IMR-90 (cell line): ENCODE results near the gene PAAF1. TPM values are rescaled to one million over a fixed set of nuclear protein-coding genes. Genes with fewer than 3 reads are reported as not detected.

Source experiments
- ATAC-seq: fragments of 200-7000 bp; cut with Tn5 transposase; 2 replicates; pipeline ENCODE4 v1.9.1; 2020; ENCODE audit warnings: low read depth, mild to moderate bottlenecking, moderate library complexity
- BruUV-seq: library from RNA; stranded (reverse); fragments of 400-500 nt; replicated peaks from 2 replicates; lab custom pipeline; 2021; lab: Mats Ljungman, UMichigan
- CTCF ChIA-PET: fragments of 300-600 bp; formaldehyde crosslinking; extraction: SDS; loops from one replicate; lab custom pipeline; 2021; ENCODE audit warnings: antibody characterized with exemption; lab: Yijun Ruan, JAX
- POLR2A ChIA-PET: fragments of 300-600 bp; sonication (Branson Sonifier 250); formaldehyde crosslinking; loops from one replicate; lab custom pipeline; 2022; ENCODE audit warnings: antibody characterized with exemption; ENCODE audit not compliant: unreplicated experiment; lab: Charles Lee
- DNase-seq: peaks from one replicate; pipeline ENCODE4 v3.0.0; 2013
- H2AFZ ChIP-seq: replicated peaks from 2 replicates; pipeline ENCODE3; 2013; ENCODE audit warnings: low read length, mild to moderate bottlenecking; ENCODE audit not compliant: poor library complexity
- H2AK5ac ChIP-seq: 2 replicates; pipeline ENCODE4 v1.6.1; 2013; ENCODE audit warnings: low read depth, low read length, inconsistent platforms
- H2AK9ac ChIP-seq: replicated peaks from 2 replicates; pipeline ENCODE3; 2013; ENCODE audit warnings: mild to moderate bottlenecking, low read depth, low read length, moderate library complexity; ENCODE audit not compliant: poor library complexity
- H2BK120ac ChIP-seq: 2 replicates; pipeline ENCODE4 v1.6.1; 2013; ENCODE audit warnings: low read depth, low read length, inconsistent platforms
- H2BK15ac ChIP-seq: 3 replicates; pipeline ENCODE4 v1.6.1; 2013; ENCODE audit warnings: low read depth, low read length, inconsistent platforms
- H2BK20ac ChIP-seq: 2 replicates; pipeline ENCODE4 v1.6.1; 2013; ENCODE audit warnings: low read depth, mild to moderate bottlenecking, inconsistent platforms, low read length, moderate library complexity
- H2BK5ac ChIP-seq: 2 replicates; pipeline ENCODE4 v1.6.1; 2013; ENCODE audit warnings: mild to moderate bottlenecking, low read depth, low read length, inconsistent platforms; ENCODE audit not compliant: poor library complexity, severe bottlenecking
- H3K14ac ChIP-seq: replicated peaks from 2 replicates; pipeline ENCODE4 v1.6.1; 2013; ENCODE audit warnings: low read depth, low read length, inconsistent platforms
- H3K18ac ChIP-seq: 2 replicates; pipeline ENCODE4 v1.6.1; 2013; ENCODE audit warnings: low read depth, low read length, control low read depth
- H3K23ac ChIP-seq: 2 replicates; pipeline ENCODE4 v1.6.1; 2013; ENCODE audit warnings: low read depth, low read length, inconsistent platforms
- H3K27ac ChIP-seq: 2 replicates; pipeline ENCODE4 v1.5.1; 2013; ENCODE audit warnings: mild to moderate bottlenecking, control low read depth, low read length; ENCODE audit not compliant: insufficient read depth
- H3K27me3 ChIP-seq: 2 replicates; pipeline ENCODE4 v1.6.1; 2013; ENCODE audit warnings: low read length; ENCODE audit not compliant: control insufficient read depth, insufficient read depth
- H3K36me3 ChIP-seq: 2 replicates; pipeline ENCODE4 v1.6.1; 2013; ENCODE audit warnings: low read length, mixed read lengths; ENCODE audit not compliant: control insufficient read depth, insufficient read depth
- H3K4ac ChIP-seq: 2 replicates; pipeline ENCODE4 v1.6.1; 2013; ENCODE audit warnings: low read depth, low read length, inconsistent platforms
- H3K4me1 ChIP-seq: 2 replicates; pipeline ENCODE4 v1.6.1; 2013; ENCODE audit warnings: low read length, mixed read lengths; ENCODE audit not compliant: control insufficient read depth, insufficient read depth
- H3K4me2 ChIP-seq: 2 replicates; pipeline ENCODE4 v1.6.1; 2013; ENCODE audit warnings: low read depth, mild to moderate bottlenecking, control low read depth, low read length, moderate library complexity
- H3K4me3 ChIP-seq: 2 replicates; pipeline ENCODE4 v1.5.1; 2013; ENCODE audit warnings: low read depth, mild to moderate bottlenecking, control low read depth, low read length, moderate library complexity; ENCODE audit not compliant: insufficient read depth
- H3K56ac ChIP-seq: 2 replicates; pipeline ENCODE4 v1.6.1; 2013; ENCODE audit warnings: low read length, inconsistent platforms; ENCODE audit not compliant: insufficient read depth; ENCODE audit errors: extremely low read depth
- H3K79me1 ChIP-seq, 2 experiments: 2 replicates each; pipeline ENCODE4 v1.6.1; 2013; ENCODE audit warnings: low read length in 2 of 2, inconsistent platforms in 1 of 2, low read depth in 1 of 2
- H3K9ac ChIP-seq: 2 replicates; pipeline ENCODE4 v1.6.1; 2013; ENCODE audit warnings: low read depth, low read length, control low read depth
- H3K9me1 ChIP-seq: 2 replicates; pipeline ENCODE4 v1.6.1; 2013; ENCODE audit warnings: low read length, inconsistent platforms; ENCODE audit not compliant: insufficient read depth
- H3K9me3 ChIP-seq: 2 replicates; pipeline ENCODE4 v1.6.1; 2013; ENCODE audit warnings: low read length; ENCODE audit not compliant: control insufficient read depth, insufficient read depth
- H4K20me1 ChIP-seq: 2 replicates; pipeline ENCODE4 v1.6.1; 2013; ENCODE audit warnings: low read length, inconsistent platforms; ENCODE audit not compliant: insufficient read depth
- H4K5ac ChIP-seq: 2 replicates; pipeline ENCODE4 v1.6.1; 2013; ENCODE audit warnings: mild to moderate bottlenecking, low read depth, low read length, control low read depth
- H4K8ac ChIP-seq, 2 experiments: 2 replicates each; pipeline ENCODE4 v1.6.1; 2013; ENCODE audit warnings: low read depth in 2 of 2, low read length in 2 of 2, control low read depth in 1 of 2, inconsistent platforms in 1 of 2
- H4K91ac ChIP-seq: 2 replicates; pipeline ENCODE4 v1.6.1; 2013; ENCODE audit warnings: low read depth, low read length, inconsistent platforms; ENCODE audit not compliant: insufficient read depth
- BHLHE40 ChIP-seq: fragments of 150-350 bp; IDR thresholded peaks from 2 replicates; pipeline ENCODE4 v1.6.1; 2016; ENCODE audit warnings: mild to moderate bottlenecking, low read depth, low read length
- CEBPB ChIP-seq: IDR thresholded peaks from 2 replicates; pipeline ENCODE4 v1.6.1; 2012; ENCODE audit warnings: low read depth, low read length, improper control_type of control experiment
- CHD1 ChIP-seq: IDR thresholded peaks from 2 replicates; pipeline ENCODE4 v1.6.1; 2012; ENCODE audit warnings: low read depth, low read length, improper control_type of control experiment
- MAFK ChIP-seq: IDR thresholded peaks from 2 replicates; pipeline ENCODE4 v1.6.1; 2012; ENCODE audit warnings: low read depth, low read length, improper control_type of control experiment
- MAZ ChIP-seq: IDR thresholded peaks from 2 replicates; pipeline ENCODE4 v1.6.1; 2012; ENCODE audit warnings: low read depth, mild to moderate bottlenecking, low read length, improper control_type of control experiment, moderate library complexity, borderline replicate concordance
- MXI1 ChIP-seq: IDR thresholded peaks from 2 replicates; pipeline ENCODE4 v1.6.1; 2012; ENCODE audit warnings: low read depth, mild to moderate bottlenecking, low read length, moderate library complexity, borderline replicate concordance
- NFE2L2 ChIP-seq: fragments of 150-350 bp; IDR thresholded peaks from 2 replicates; pipeline ENCODE4 v1.6.1; 2016; ENCODE audit warnings: low read depth, mild to moderate bottlenecking, low read length
- POLR2A ChIP-seq: IDR thresholded peaks from 2 replicates; pipeline ENCODE4 v1.6.1; 2012; ENCODE audit warnings: mild to moderate bottlenecking, low read depth, low read length
- RCOR1 ChIP-seq: IDR thresholded peaks from 2 replicates; pipeline ENCODE4 v1.6.1; 2012; ENCODE audit warnings: mild to moderate bottlenecking, low read length, improper control_type of control experiment; ENCODE audit not compliant: insufficient replicate concordance
- RFX5 ChIP-seq: IDR thresholded peaks from 2 replicates; pipeline ENCODE4 v1.8.0; 2012; ENCODE audit warnings: low read depth, mild to moderate bottlenecking, low read length, moderate library complexity
- WGBS, 2 experiments: methylation state at CpG; one replicate each; pipeline versions ENCODE4 v1.1.5 to v1.1.7; 2013; ENCODE audit warnings: missing lambda C conversion rate in 2 of 2; ENCODE audit not compliant: insufficient read length in 1 of 2; ENCODE audit errors: extremely low coverage in 2 of 2; 5-methylcytosine and 5-hydroxymethylcytosine counted together
- dilution Hi-C: fragments of 300-500 bp; cut with HindIII; formaldehyde crosslinking; loops from one replicate; pipeline ENCODE4 v1.14.3; 2018; ENCODE audit warnings: low sequenced_read_pairs; ENCODE audit not compliant: unreplicated experiment
- in situ Hi-C: fragments of 300-500 bp; cut with MboI; formaldehyde crosslinking; loops from 3 replicates; pipeline ENCODE4 v1.14.3; 2019; ENCODE audit warnings: low sequenced_read_pairs, inconsistent platforms, mixed read lengths
- intact Hi-C: fragments of 100-400 bp; cut with micrococcal nuclease; formaldehyde crosslinking; loops from 2 replicates; pipeline ENCODE4 v1.10.0; 2022
- polyA plus RNA-seq, 3 experiments: library from polyadenylated mRNA; depleted of rRNA; stranded (reverse); fragments of >200 nt; gene quantifications; 2 replicates each; pipeline ENCODE4 v1.2.3, GENCODE V29; 2012; ENCODE audit warnings: low replicate concordance in 1 of 3
- total RNA-seq: library from RNA; depleted of rRNA; stranded (reverse); fragments of >200 nt; gene quantifications from 2 replicates; pipeline ENCODE4 v1.2.3, GENCODE V29; 2012
- TF ChIP-seq, protein P1 (sequence below): fragments of 150-350 bp; IDR thresholded peaks from 2 replicates; pipeline ENCODE4 v1.6.1; 2016; ENCODE audit warnings: low read depth, mild to moderate bottlenecking, low read length, moderate library complexity, borderline replicate concordance
- TF ChIP-seq, protein P2 (sequence below): fragments of 150-350 bp; IDR thresholded peaks from 2 replicates; pipeline ENCODE4 v1.6.1; 2017; ENCODE audit warnings: mild to moderate bottlenecking, antibody characterized with exemption, low read length, low read depth

PAAF1 gene
- total and polyA plus RNA-seq, 2 of the 4 experiments (the other 2 are of a cell fraction) = 15.1 to 16.4 TPM

DNA sequence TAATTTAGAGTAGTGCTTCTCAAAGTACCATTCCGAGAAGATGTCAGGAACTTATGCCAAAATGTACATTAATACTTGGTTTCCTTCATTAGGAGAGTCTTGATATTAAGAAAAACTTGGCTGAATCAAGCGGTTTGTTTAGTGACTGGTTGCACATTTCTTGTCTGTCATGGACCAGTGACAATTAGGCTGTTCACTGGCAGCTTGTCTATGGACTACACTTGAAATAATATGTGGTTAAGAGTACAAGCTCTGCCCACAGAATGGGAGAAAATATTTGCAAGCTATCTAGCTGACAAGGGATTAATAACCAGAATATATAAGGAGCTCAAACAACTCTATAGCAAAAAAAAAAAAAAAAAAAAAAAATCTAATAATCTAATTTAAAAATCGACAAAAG lies 24.8 kb upstream of the PAAF1 start:
- no peak overlapping the region for H2AK9ac ChIP-seq
- DNase-seq = no peak
- H2BK5ac ChIP-seq = no peak overlapping the region
- H3K9me1 ChIP-seq = no peaks in the 10 kb centered on the region
- no peaks in the 10 kb centered on the region for H3K27me3 ChIP-seq
- H3K18ac ChIP-seq = no peak overlapping the region
- no peak overlapping the region for H3K4me3 ChIP-seq
- ATAC-seq = no peak
- no peak overlapping the region for H4K8ac ChIP-seq
- no peaks in the 10 kb centered on the region for H3K79me1 ChIP-seq
- BruUV-seq = no TSS peak
- H3K36me3 ChIP-seq = no peaks in the 10 kb centered on the region
- no peak overlapping the region for H3K14ac ChIP-seq
- no peak overlapping the region for H3K4me2 ChIP-seq
- no peak overlapping the region for H2BK20ac ChIP-seq
- in situ Hi-C loops = no loop called here
- no peak overlapping the region for H4K5ac ChIP-seq
- H2AK5ac ChIP-seq = no peak overlapping the region
- no peak overlapping the region for H3K27ac ChIP-seq
- intact Hi-C loops = loop anchor here (5.0 kb wide), 1 partner anchor 35 kb away; no protein-coding TSS in a partner anchor
- no peak overlapping the region for H3K4ac ChIP-seq
- no peak overlapping the region for H2BK15ac ChIP-seq
- CTCF ChIA-PET = no interaction called here
- no peak overlapping the region for H3K23ac ChIP-seq
- dilution Hi-C loops = no loop called here
- no peaks in the 10 kb centered on the region for H3K9me3 ChIP-seq
- H4K20me1 ChIP-seq = no peaks in the 10 kb centered on the region
- TF ChIP-seq, protein P1, sequence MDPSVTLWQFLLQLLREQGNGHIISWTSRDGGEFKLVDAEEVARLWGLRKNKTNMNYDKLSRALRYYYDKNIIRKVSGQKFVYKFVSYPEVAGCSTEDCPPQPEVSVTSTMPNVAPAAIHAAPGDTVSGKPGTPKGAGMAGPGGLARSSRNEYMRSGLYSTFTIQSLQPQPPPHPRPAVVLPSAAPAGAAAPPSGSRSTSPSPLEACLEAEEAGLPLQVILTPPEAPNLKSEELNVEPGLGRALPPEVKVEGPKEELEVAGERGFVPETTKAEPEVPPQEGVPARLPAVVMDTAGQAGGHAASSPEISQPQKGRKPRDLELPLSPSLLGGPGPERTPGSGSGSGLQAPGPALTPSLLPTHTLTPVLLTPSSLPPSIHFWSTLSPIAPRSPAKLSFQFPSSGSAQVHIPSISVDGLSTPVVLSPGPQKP = no peak
- TF ChIP-seq BHLHE40 (no peak), RCOR1 (no peak), MAFK (no peak), MXI1 (no peak), CHD1 (no peak), POLR2A (no peak), RFX5 (no peak), CEBPB (no peak), NFE2L2 (no peak), MAZ (no peak)
- TF ChIP-seq, protein P2, sequence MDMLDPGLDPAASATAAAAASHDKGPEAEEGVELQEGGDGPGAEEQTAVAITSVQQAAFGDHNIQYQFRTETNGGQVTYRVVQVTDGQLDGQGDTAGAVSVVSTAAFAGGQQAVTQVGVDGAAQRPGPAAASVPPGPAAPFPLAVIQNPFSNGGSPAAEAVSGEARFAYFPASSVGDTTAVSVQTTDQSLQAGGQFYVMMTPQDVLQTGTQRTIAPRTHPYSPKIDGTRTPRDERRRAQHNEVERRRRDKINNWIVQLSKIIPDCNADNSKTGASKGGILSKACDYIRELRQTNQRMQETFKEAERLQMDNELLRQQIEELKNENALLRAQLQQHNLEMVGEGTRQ = no peak
- POLR2A ChIA-PET = interaction anchor here (0.6 kb wide), 1 partner anchor 269 kb away, joined by 3 read pairs; no protein-coding TSS in a partner anchor
- no peak overlapping the region for H2AFZ ChIP-seq
- no CpG with 5 or more reads among the region's 3 CpGs for WGBS, 2 experiments
- H3K9ac ChIP-seq = no peak overlapping the region
- no peak overlapping the region for H4K91ac ChIP-seq
- no peak overlapping the region for H3K56ac ChIP-seq
- no peak overlapping the region for H2BK120ac ChIP-seq
- no peaks in the 10 kb centered on the region for H3K4me1 ChIP-seq
